Vagina (tissue), 2 donors: ENCODE measurements around the gene POLR1D.

Experiments used
- CTCF ChIP-seq, 3 experiments: fragments of 450-650 bp in 2 of 3; fragments of 200-600 bp in 1 of 3; sonication (generic) in 1 of 3; IDR thresholded peaks; one replicate each; pipeline ENCODE4 v1.5.1; 2017 to 2019; ENCODE audit warnings: antibody characterized with exemption in 3 of 3, mild to moderate bottlenecking in 2 of 3, moderate library complexity in 2 of 3
- POLR2A ChIP-seq, 2 donors: fragments of 450-650 bp; IDR thresholded peaks; one replicate each; pipeline ENCODE4 v1.6.1; 2017; ENCODE audit warnings: antibody characterized with exemption in 2 of 2, mild to moderate bottlenecking in 2 of 2, moderate library complexity in 2 of 2

DNA sequence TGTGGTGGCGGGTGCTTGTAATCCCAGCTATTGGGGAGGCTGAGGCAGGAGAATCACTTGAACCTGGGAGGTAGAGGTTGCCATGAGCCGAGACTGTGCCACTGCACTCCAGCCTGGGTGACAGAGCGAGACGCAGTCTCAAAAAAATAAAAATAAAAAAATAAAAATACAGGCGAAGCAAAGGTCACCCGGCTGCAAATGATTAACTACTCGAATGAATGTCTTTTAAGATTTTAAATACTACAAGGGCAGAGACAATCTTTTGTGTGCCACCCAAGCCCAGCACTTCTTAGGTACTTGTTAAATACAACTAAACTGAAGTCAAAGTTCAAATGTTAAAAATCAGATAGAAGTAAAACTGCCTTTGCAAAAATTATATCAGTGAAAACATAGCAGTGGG, 8.1 kb upstream of the POLR1D start:
- TF ChIP-seq CTCF (IDR thresholded peaks at IDR 0.05) (no peak), POLR2A (IDR thresholded peaks at IDR 0.05) (no peak)
